GM23248 (cell line): ENCODE measurements around the gene FOXS1.

Experiments used
- EZH2 ChIP-seq: fragments of 200-600 bp; sonication (generic); IDR thresholded peaks from 2 replicates; pipeline ENCODE4 v1.6.1; 2018; ENCODE audit warnings: antibody characterized with exemption, mild to moderate bottlenecking; ENCODE audit not compliant: insufficient read depth, poor library complexity, severe bottlenecking
- EZH2phosphoT487 ChIP-seq: fragments of 200-600 bp; sonication (generic); IDR thresholded peaks from 2 replicates; pipeline ENCODE4 v1.6.1; 2018; ENCODE audit warnings: antibody characterized with exemption, moderate library complexity, mild to moderate bottlenecking, low read depth; ENCODE audit not compliant: insufficient read depth

- TF ChIP-seq EZH2 (no peak), EZH2phosphoT487 (no peak)
These were observed 16.2 kb upstream of the FOXS1 start for GRCh38 chr20:31861385-31862156.
